Ascending aorta (tissue), 2 donors: ENCODE measurements around the gene CCDC57. TPM values are rescaled to one million over a fixed set of nuclear protein-coding genes. Genes with fewer than 3 reads are reported as not detected.

Source experiments
- DNase-seq, 2 donors: peaks; one replicate each; pipeline ENCODE4 v3.0.0-alpha.2; 2019; ENCODE audit warnings: low spot score in 2 of 2
- H3K27ac ChIP-seq, 2 donors: fragments of 200-600 bp; sonication (generic); one replicate each; pipeline ENCODE4 v1.5.1; 2016 to 2017; ENCODE audit warnings: mild to moderate bottlenecking in 1 of 2
- H3K27me3 ChIP-seq: fragments of 200-600 bp; sonication (generic); one replicate; pipeline ENCODE4 v1.5.1; 2017
- H3K36me3 ChIP-seq, 2 donors: fragments of 200-600 bp; sonication (generic); one replicate each; pipeline ENCODE4 v1.5.1; 2016
- H3K4me1 ChIP-seq, 2 donors: fragments of 200-600 bp; sonication (generic); one replicate each; pipeline ENCODE4 v1.5.1; 2016 to 2017; ENCODE audit warnings: mild to moderate bottlenecking in 1 of 2
- H3K4me3 ChIP-seq, 2 donors: fragments of 200-600 bp; sonication (generic); one replicate each; pipeline ENCODE4 v1.5.1; 2016 to 2017; ENCODE audit warnings: mild to moderate bottlenecking in 1 of 2
- H3K9me3 ChIP-seq, 2 donors: fragments of 200-600 bp; sonication (generic); one replicate each; pipeline ENCODE4 v1.5.1; 2016
- CTCF ChIP-seq, 3 experiments: fragments of 200-600 bp in 2 of 3; fragments of 450-650 bp in 1 of 3; sonication (generic) in 2 of 3; IDR thresholded peaks; one replicate each; pipeline ENCODE4 v1.5.1; 2016 to 2019; ENCODE audit warnings: antibody characterized with exemption in 3 of 3, mild to moderate bottlenecking in 1 of 3, moderate library complexity in 1 of 3
- intact Hi-C: fragments of 100-400 bp; cut with DNase I; formaldehyde crosslinking; loops from one replicate; pipeline ENCODE4 v1.15.1; 2023
- total RNA-seq: library from RNA; depleted of rRNA; stranded (reverse); fragments of >200 nt; gene quantifications from one replicate; pipeline ENCODE4 v1.1.0, GENCODE V29; 2016

The CCDC57 gene
- total RNA-seq, 1 donor from 2014 or later, result 12.8 TPM

GRCh38 chr17:82092995-82093751 is 119.5 kb downstream of the CCDC57 start:
- Histone ChIP-seq H3K9me3 (no peaks in the 10 kb centered on the region), H3K4me1 (peaks cover 10 to 12% of the 10 kb centered on the region in 2 donors), H3K27ac (no peak overlapping the region), H3K4me3 (no peak overlapping the region), H3K36me3 (peaks cover 68 to 76% of the 10 kb centered on the region in 2 donors), H3K27me3 (no peaks in the 10 kb centered on the region)
- DNase-seq, result no peak
- intact Hi-C loops, result no loop called here
- no peak for TF ChIP-seq CTCF (IDR thresholded peaks at IDR 0.05)

- Histone ChIP-seq H3K27ac (no peak overlapping the region), H3K9me3 (no peaks in the 10 kb centered on the region), H3K4me3 (no peak overlapping the region), H3K36me3 (peaks cover 73 to 82% of the 10 kb centered on the region in 2 donors), H3K4me1 (peaks cover 10 to 12% of the 10 kb centered on the region in 2 donors), H3K27me3 (no peaks in the 10 kb centered on the region)
- intact Hi-C loops, result no loop called here
- DNase-seq, result no peak
- TF ChIP-seq CTCF (IDR thresholded peaks at IDR 0.05), result no peak
These were observed 120.0 kb downstream of the CCDC57 start for GRCh38 chr17:82092628-82092994.

- DNase-seq, result no peak
- intact Hi-C loops, result no loop called here
These were observed 120.5 kb downstream of the CCDC57 start for GRCh38 chr17:82092094-82092586.

GRCh38 chr17:82091264-82092066 is 121.2 kb downstream of the CCDC57 start:
- peaks cover 84 to 93% of the 10 kb centered on the region in 2 donors for H3K36me3 ChIP-seq
- H3K27me3 ChIP-seq, result no peaks in the 10 kb centered on the region
- no peak for DNase-seq
- TF ChIP-seq CTCF (IDR thresholded peaks at IDR 0.05), result no peak
- H3K4me3 ChIP-seq, result no peak overlapping the region
- peaks cover 2 to 3% of the 10 kb centered on the region in 2 donors for H3K4me1 ChIP-seq
- intact Hi-C loops, result no loop called here
- H3K27ac ChIP-seq, result no peak overlapping the region
- no peaks in the 10 kb centered on the region for H3K9me3 ChIP-seq

More at GRCh38 chr17:82092094-82092586, 120.5 kb downstream of the CCDC57 start:
- Histone ChIP-seq H3K9me3 (no peaks in the 10 kb centered on the region), H3K36me3 (peaks cover 77 to 87% of the 10 kb centered on the region in 2 donors), H3K4me1 (peaks cover 9 to 10% of the 10 kb centered on the region in 2 donors), H3K4me3 (no peak overlapping the region), H3K27me3 (no peaks in the 10 kb centered on the region), H3K27ac (no peak overlapping the region)
- no peak for TF ChIP-seq CTCF (IDR thresholded peaks at IDR 0.05)

- intact Hi-C loops, result no loop called here
- DNase-seq, result no peak
- Histone ChIP-seq H3K36me3 (peaks cover 89 to 97% of the 10 kb centered on the region in 2 donors), H3K27me3 (no peaks in the 10 kb centered on the region), H3K4me3 (no peak overlapping the region), H3K9me3 (no peaks in the 10 kb centered on the region), H3K4me1 (no peaks in the 10 kb centered on the region), H3K27ac (no peak overlapping the region)
- TF ChIP-seq CTCF (IDR thresholded peaks at IDR 0.05), result no peak
These were observed 121.9 kb downstream of the CCDC57 start for GRCh38 chr17:82090549-82091263.
